CD14-positive monocyte (primary cell): Measurements from ENCODE around the gene PARP3. TPM values are rescaled to one million over a fixed set of nuclear protein-coding genes. Genes with fewer than 3 reads are reported as not detected.
A peak's percentile ranks its signal among the peaks of the same experiment; 100 is the strongest.

ENCODE experiments used
- DNase-seq, 3 donors: peaks; one replicate each; pipeline ENCODE4 v3.0.0-alpha.2; 2011 to 2022
- H2AFZ ChIP-seq: 2 replicates; pipeline ENCODE4 v1.6.0; 2012; ENCODE audit warnings: mild to moderate bottlenecking, low read depth, low read length, inconsistent platforms; ENCODE audit not compliant: insufficient read depth, poor library complexity, severe bottlenecking
- H3K27ac ChIP-seq, 2 donors: 1 replicate in 1 of 2; 2 replicates in 1 of 2; pipeline ENCODE4 v1.5.1; 2012 to 2013; ENCODE audit warnings: low read length in 2 of 2, control low read depth in 1 of 2, inconsistent platforms in 1 of 2, low read depth in 1 of 2, mild to moderate bottlenecking in 1 of 2
- H3K27me3 ChIP-seq, 2 donors: one replicate each; pipeline versions ENCODE4 v1.6.0 to v1.6.1; 2011 to 2013; ENCODE audit warnings: low read length in 2 of 2; ENCODE audit not compliant: control insufficient read depth in 2 of 2, insufficient read depth in 2 of 2
- H3K36me3 ChIP-seq, 2 donors: replicated peaks in 1 of 2; 1 replicate in 1 of 2; 2 replicates in 1 of 2; pipeline versions ENCODE4 v1.5.1 to v1.6.1; 2012 to 2013; ENCODE audit warnings: low read length in 2 of 2, control low read depth in 1 of 2, inconsistent platforms in 1 of 2, mild to moderate bottlenecking in 1 of 2; ENCODE audit not compliant: insufficient read depth in 2 of 2, control insufficient read depth in 1 of 2
- H3K4me1 ChIP-seq, 2 donors: 1 replicate in 1 of 2; 2 replicates in 1 of 2; pipeline versions ENCODE4 v1.5.1 to v1.6.1; 2012 to 2013; ENCODE audit warnings: low read length in 2 of 2, control low read depth in 1 of 2, inconsistent platforms in 1 of 2, mild to moderate bottlenecking in 1 of 2, moderate library complexity in 1 of 2; ENCODE audit not compliant: insufficient read depth in 2 of 2, control insufficient read depth in 1 of 2
- H3K4me2 ChIP-seq: replicated peaks from 2 replicates; pipeline ENCODE3; 2012; ENCODE audit warnings: low read length, moderate library complexity, mild to moderate bottlenecking; ENCODE audit not compliant: poor library complexity, severe bottlenecking; ENCODE audit errors: extremely low read depth
- H3K4me3 ChIP-seq, 3 experiments: fragments of 200-600 bp in 1 of 3; sonication (generic) in 1 of 3; replicated peaks in 1 of 3; 1 replicate in 2 of 3; 2 replicates in 1 of 3; pipeline ENCODE4 v1.5.1; 2011 to 2013; ENCODE audit warnings: low read length in 3 of 3, mild to moderate bottlenecking in 3 of 3, control low read depth in 2 of 3, low read depth in 2 of 3, inconsistent platforms in 1 of 3, moderate library complexity in 1 of 3
- H3K79me2 ChIP-seq: 2 replicates; pipeline ENCODE4 v1.6.0; 2012; ENCODE audit warnings: mild to moderate bottlenecking, control low read depth, inconsistent platforms, low read length, moderate library complexity; ENCODE audit not compliant: insufficient read depth
- H3K9ac ChIP-seq: 2 replicates; pipeline ENCODE4 v1.6.0; 2017; ENCODE audit warnings: low read length, mild to moderate bottlenecking; ENCODE audit not compliant: insufficient read depth, poor library complexity, severe bottlenecking
- H3K9me3 ChIP-seq, 2 donors: replicated peaks in 1 of 2; 1 replicate in 1 of 2; 2 replicates in 1 of 2; pipeline versions ENCODE4 v1.5.1 to v1.6.1; 2012 to 2013; ENCODE audit warnings: low read length in 2 of 2, control low read depth in 1 of 2; ENCODE audit not compliant: control insufficient read depth in 1 of 2, insufficient read depth in 1 of 2
- H4K20me1 ChIP-seq: 2 replicates; pipeline ENCODE4 v1.6.0; 2012; ENCODE audit warnings: mild to moderate bottlenecking, low read length, control low read depth, moderate library complexity; ENCODE audit not compliant: insufficient read depth
- H3K27ac Mint-ChIP-seq, 7 donors: one replicate each; pipeline ENCODE4 v1.8.0; 2020; ENCODE audit warnings: mild to moderate bottlenecking in 7 of 7, mixed read lengths in 7 of 7, moderate library complexity in 6 of 7, inconsistent platforms in 2 of 7
- H3K27me3 Mint-ChIP-seq, 3 donors: one replicate each; pipeline ENCODE4 v1.8.0; 2021 to 2022; ENCODE audit warnings: low read depth in 3 of 3, mild to moderate bottlenecking in 3 of 3, mixed read lengths in 3 of 3, moderate library complexity in 3 of 3, inconsistent platforms in 1 of 3
- H3K36me3 Mint-ChIP-seq, 2 donors: one replicate each; pipeline ENCODE4 v1.8.0; 2020; ENCODE audit warnings: mixed read lengths in 2 of 2, inconsistent platforms in 1 of 2, mild to moderate bottlenecking in 1 of 2
- H3K4me1 Mint-ChIP-seq: one replicate; pipeline ENCODE4 v1.8.0; 2020; ENCODE audit warnings: mild to moderate bottlenecking, mixed read lengths
- H3K4me3 Mint-ChIP-seq, 2 donors: one replicate each; pipeline ENCODE4 v1.8.0; 2020; ENCODE audit warnings: mild to moderate bottlenecking in 2 of 2, mixed read lengths in 2 of 2, moderate library complexity in 1 of 2
- H3K9me3 Mint-ChIP-seq, 7 donors: one replicate each; pipeline ENCODE4 v1.8.0; 2020 to 2022; ENCODE audit warnings: mixed read lengths in 7 of 7, mild to moderate bottlenecking in 6 of 7, moderate library complexity in 6 of 7, inconsistent platforms in 2 of 7
- CTCF ChIP-seq: fragments of 200-600 bp; IDR thresholded peaks from one replicate; pipeline ENCODE4 v1.8.0; 2022; ENCODE audit warnings: antibody characterized with exemption, mild to moderate bottlenecking
- WGBS: methylation state at CpG from one replicate; pipeline ENCODE4 v1.1.5; 2013; ENCODE audit warnings: missing lambda C conversion rate; ENCODE audit not compliant: insufficient coverage; 5-methylcytosine and 5-hydroxymethylcytosine counted together
- intact Hi-C, 2 donors: fragments of 100-400 bp; cut with micrococcal nuclease; formaldehyde crosslinking; loops; one replicate each; pipeline versions ENCODE4 v1.15.0 to v1.15.1; 2023
- polyA plus RNA-seq, 3 donors: library from polyadenylated mRNA; depleted of rRNA in 1 of 3; unstranded in 2 of 3; stranded (reverse) in 1 of 3; fragments of 300-500 nt in 2 of 3; fragments of >200 nt in 1 of 3; fragmentation: Illumina TruSeq in 2 of 3; gene quantifications; 1 replicate in 2 of 3; 2 replicates in 1 of 3; pipeline ENCODE4 v1.2.3, GENCODE V29; 2012 to 2021

Gene PARP3
- polyA plus RNA-seq, 3 donors = 1.2 to 6.9 (median 1.7) TPM

DNA sequence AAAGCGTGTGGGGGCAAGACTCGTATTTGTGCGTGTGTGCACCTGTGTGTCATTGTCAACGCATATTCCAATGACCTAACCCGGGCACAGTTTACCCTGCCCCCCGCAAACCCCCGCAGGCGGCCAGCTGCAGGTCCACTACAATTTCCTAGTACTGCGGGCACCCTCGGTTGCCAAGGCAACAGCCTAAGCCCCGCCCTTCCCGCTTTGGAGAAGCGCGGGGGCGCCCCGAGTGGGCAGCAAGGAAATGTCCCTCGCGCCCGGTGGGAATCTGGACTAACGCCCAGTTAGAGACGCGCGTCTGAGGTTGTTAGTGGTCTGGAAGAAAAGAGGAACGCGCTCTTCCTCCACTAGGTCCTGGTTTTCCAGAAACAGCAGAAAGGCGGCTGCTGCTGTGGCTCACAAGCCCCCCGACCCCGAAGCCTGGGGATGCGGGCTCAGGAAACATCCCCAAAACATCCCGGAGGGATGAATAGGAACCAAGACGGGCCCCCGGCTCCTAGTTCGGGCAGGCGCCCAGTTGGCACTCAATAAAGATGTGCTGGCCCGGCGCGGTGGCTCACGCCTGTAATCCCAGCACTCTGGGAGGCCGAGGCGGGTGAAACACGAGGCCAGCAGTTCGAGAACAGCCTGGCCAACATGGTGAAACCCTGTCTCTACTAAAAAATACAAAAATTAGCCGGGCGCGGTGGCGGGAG lies 33.8 kb downstream of the PARP3 start:
- Mint-ChIP-seq H3K27me3 (peaks cover 0 to 4% (median 3%) of the 10 kb centered on the region in 3 donors), H3K27ac (peak overlapping the region in 1 of 7 donors; percentile 38), H3K4me1 (peaks cover 34% of the 10 kb centered on the region), H3K9me3 (peaks cover 0 to 2% (median 0%) of the 10 kb centered on the region in 7 donors), H3K36me3 (peaks cover under 1 to 6% of the 10 kb centered on the region in 2 donors), H3K4me3 (peak overlapping the region; percentile 94 to 95)
- peak; percentile 17 to 57 (median 44) for DNase-seq
- H3K4me3 ChIP-seq = peak overlapping the region in 2 of 3 experiments; percentile 87 to 90
- peak overlapping the region; percentile 100 for H3K4me2 ChIP-seq
- no peaks in the 10 kb centered on the region for H3K9me3 ChIP-seq
- H3K4me1 ChIP-seq = peaks cover 26 to 31% of the 10 kb centered on the region in 2 donors
- peaks cover 1% of the 10 kb centered on the region for H3K79me2 ChIP-seq
- H4K20me1 ChIP-seq = no peaks in the 10 kb centered on the region
- TF ChIP-seq CTCF = no peak
- peak overlapping the region; percentile 98 for H2AFZ ChIP-seq
- 36% methylated on average over 38 of the region's 46 CpGs for WGBS
- peak overlapping the region; percentile 75 for H3K9ac ChIP-seq
- H3K27ac ChIP-seq = no peak overlapping the region
- H3K36me3 ChIP-seq = no peaks in the 10 kb centered on the region
- intact Hi-C loops = loop anchor here (2.0 kb wide), 1 partner anchor 33 kb away; the partner anchor contains the start of gene PARP3 (in 2 of the 2)
- H3K27me3 ChIP-seq = no peaks in the 10 kb centered on the region

- H3K27ac ChIP-seq = no peak overlapping the region
- H3K79me2 ChIP-seq = peaks cover 5% of the 10 kb centered on the region
- no peak overlapping the region for H2AFZ ChIP-seq
- H4K20me1 ChIP-seq = no peaks in the 10 kb centered on the region
- no peak overlapping the region for H3K27ac Mint-ChIP-seq
- H3K27me3 ChIP-seq = no peaks in the 10 kb centered on the region
- WGBS = 77% methylated on average over 5 of the region's 9 CpGs
- H3K9me3 ChIP-seq = no peaks in the 10 kb centered on the region
- no peak overlapping the region for H3K9ac ChIP-seq
- no peaks in the 10 kb centered on the region for H3K36me3 ChIP-seq
- H3K4me1 Mint-ChIP-seq = peaks cover 45% of the 10 kb centered on the region
- peaks cover 34 to 40% of the 10 kb centered on the region in 2 donors for H3K4me1 ChIP-seq
- no peak overlapping the region for H3K4me2 ChIP-seq
- peaks cover 0 to 4% (median 3%) of the 10 kb centered on the region in 3 donors for H3K27me3 Mint-ChIP-seq
- peaks cover 0 to 7% of the 10 kb centered on the region in 2 donors for H3K36me3 Mint-ChIP-seq
- no peak for TF ChIP-seq CTCF
- intact Hi-C loops = no loop called here
- no peak overlapping the region for H3K4me3 ChIP-seq
- H3K9me3 Mint-ChIP-seq = peaks cover 0 to 2% (median 0%) of the 10 kb centered on the region in 7 donors
- peak overlapping the region in 1 of 2 donors; percentile 47 for H3K4me3 Mint-ChIP-seq
- DNase-seq = no peak
Observed at GRCh38 chr3:51977446-51978142, 35.4 kb downstream of the PARP3 start.
